H1 (cell line): Measurements from ENCODE around the gene MPDU1. TPM values are rescaled to one million over a fixed set of nuclear protein-coding genes. Genes with fewer than 3 reads are reported as not detected.

ENCODE experiments used
- polyA plus RNA-seq, 7 experiments: library from polyadenylated mRNA; depleted of rRNA in 3 of 7; stranded (reverse) in 5 of 7; unstranded in 2 of 7; fragments of >200 nt in 5 of 7; fragments of 200-250 nt in 2 of 7; gene quantifications; 1 replicate in 5 of 7; 2 replicates in 1 of 7; 4 replicates in 1 of 7; pipeline versions ENCODE4 v1.2.1 to v1.2.3, GENCODE V29; 2011 to 2013; ENCODE audit warnings: missing spikeins in 2 of 7, mixed read lengths in 2 of 7
- small RNA-seq: library from polyadenylated mRNA; stranded (forward); fragments of <200 nt; extraction: miRNeasy Mini kit (QIAGEN cat#:217004); gene quantifications from one replicate; pipeline ENCODE3, GENCODE V24; 2013; ENCODE audit not compliant: insufficient read depth
- total RNA-seq: library from RNA; stranded (reverse); fragmentation: NEBNext Ultra II Directional; extraction: Animal tissue kit (Norgen Biotek cat#: 25700); gene quantifications from 2 replicates; pipeline ENCODE4 v1.2.1, GENCODE V29; 2021

Gene MPDU1
- total and polyA plus RNA-seq, 2 of the 8 experiments (the other 6 are each of a cell fraction or from before 2014, with no cell fraction given), result 63.2 to 142 TPM

Small RNA genes lying within 50 kb of the gene (small RNA-seq; reads per million reads assigned to genes)
- gene CD68 (not detected), gene RF00019 (not detected), gene SNORA48 (not detected), gene SNORD10 (not detected)

Other genes starting within 250 kb of the MPDU1 start
- gene ACAP1, start 247.3 kb upstream of the MPDU1 start, total RNA-seq, result 45.1 and 49.2 TPM in 2 replicates
- 11.9 and 18.0 TPM in 2 replicates for gene ACAP1, start 247.3 kb upstream of the MPDU1 start, polyA plus RNA-seq (2011; rRNA removed)
- gene KCTD11, start 231.7 kb upstream of the MPDU1 start, total RNA-seq, result 8.7 and 9.2 TPM in 2 replicates
- gene KCTD11, start 231.7 kb upstream of the MPDU1 start, polyA plus RNA-seq (2011; rRNA removed), result 8.6 and 11.7 TPM in 2 replicates
- 0.38 TPM in 1 of 2 replicates, not detected in the other for gene TMEM95, start 228.7 kb upstream of the MPDU1 start, total RNA-seq
- gene TMEM95, start 228.7 kb upstream of the MPDU1 start, polyA plus RNA-seq (2011; rRNA removed), result not detected in 2 replicates
- 7.6 and 8.7 TPM in 2 replicates for gene TNK1, start 202.8 kb upstream of the MPDU1 start, total RNA-seq
- 9.5 and 13.4 TPM in 2 replicates for gene TNK1, start 202.8 kb upstream of the MPDU1 start, polyA plus RNA-seq (2011; rRNA removed)
- gene PLSCR3, start 189.3 kb upstream of the MPDU1 start, total RNA-seq, result 35.7 and 38.7 TPM in 2 replicates
- 36.1 and 69.0 TPM in 2 replicates for gene PLSCR3, start 189.3 kb upstream of the MPDU1 start, polyA plus RNA-seq (2011; rRNA removed)
- gene TMEM256, start 179.8 kb upstream of the MPDU1 start, total RNA-seq, result 97.0 and 104 TPM in 2 replicates
- 350 and 405 TPM in 2 replicates for gene TMEM256, start 179.8 kb upstream of the MPDU1 start, polyA plus RNA-seq (2011; rRNA removed)
- 62.6 and 62.8 TPM in 2 replicates for gene NLGN2, start 176.0 kb upstream of the MPDU1 start, total RNA-seq
- 21.2 and 45.6 TPM in 2 replicates for gene NLGN2, start 176.0 kb upstream of the MPDU1 start, polyA plus RNA-seq (2011; rRNA removed)
- not detected in 2 replicates for gene SPEM1, start 163.5 kb upstream of the MPDU1 start, total RNA-seq
- gene SPEM1, start 163.5 kb upstream of the MPDU1 start, polyA plus RNA-seq (2011; rRNA removed), result 0.09 TPM in 1 of 2 replicates, not detected in the other
- gene SPEM2, start 158.2 kb upstream of the MPDU1 start, total RNA-seq, result not detected in 2 replicates
- 0.03 and 0.17 TPM in 2 replicates for gene SPEM2, start 158.2 kb upstream of the MPDU1 start, polyA plus RNA-seq (2011; rRNA removed)
- gene SPEM3, start 155.0 kb upstream of the MPDU1 start, total RNA-seq, result not detected in 2 replicates
- gene SPEM3, start 155.0 kb upstream of the MPDU1 start, polyA plus RNA-seq (2011; rRNA removed), result 0.02 TPM in 1 of 2 replicates, not detected in the other
- gene TMEM102, start 148.4 kb upstream of the MPDU1 start, total RNA-seq, result 11.2 and 12.2 TPM in 2 replicates
- gene TMEM102, start 148.4 kb upstream of the MPDU1 start, polyA plus RNA-seq (2011; rRNA removed), result 10.2 and 14.9 TPM in 2 replicates
- 11.8 and 15.0 TPM in 2 replicates for gene FGF11, start 144.3 kb upstream of the MPDU1 start, total RNA-seq
- gene FGF11, start 144.3 kb upstream of the MPDU1 start, polyA plus RNA-seq (2011; rRNA removed), result 26.1 and 42.0 TPM in 2 replicates
- gene CHRNB1, start 138.8 kb upstream of the MPDU1 start, total RNA-seq, result 13.8 and 14.1 TPM in 2 replicates
- gene CHRNB1, start 138.8 kb upstream of the MPDU1 start, polyA plus RNA-seq (2011; rRNA removed), result 28.2 and 33.6 TPM in 2 replicates
- 10.1 and 11.2 TPM in 2 replicates for gene ZBTB4, start 104.2 kb upstream of the MPDU1 start, total RNA-seq
- 5.9 and 8.1 TPM in 2 replicates for gene ZBTB4, start 104.2 kb upstream of the MPDU1 start, polyA plus RNA-seq (2011; rRNA removed)
- gene SLC35G6, start 102.4 kb upstream of the MPDU1 start, total RNA-seq, result not detected in 2 replicates
- 0.05 TPM in 1 of 2 replicates, not detected in the other for gene SLC35G6, start 102.4 kb upstream of the MPDU1 start, polyA plus RNA-seq (2011; rRNA removed)
- 150 and 157 TPM in 2 replicates for gene POLR2A, start 99.5 kb upstream of the MPDU1 start, total RNA-seq
- 26.8 and 62.7 TPM in 2 replicates for gene POLR2A, start 99.5 kb upstream of the MPDU1 start, polyA plus RNA-seq (2011; rRNA removed)
- gene TNFSF12, start 34.8 kb upstream of the MPDU1 start, total RNA-seq, result 5.5 and 7.2 TPM in 2 replicates
- gene TNFSF12, start 34.8 kb upstream of the MPDU1 start, polyA plus RNA-seq (2011; rRNA removed), result 9.6 and 15.8 TPM in 2 replicates
- gene TNFSF13, start 25.1 kb upstream of the MPDU1 start, total RNA-seq, result 2.1 and 2.3 TPM in 2 replicates
- gene TNFSF13, start 25.1 kb upstream of the MPDU1 start, polyA plus RNA-seq (2011; rRNA removed), result 2.6 and 3.1 TPM in 2 replicates
- 80.3 and 86.2 TPM in 2 replicates for gene SENP3, start 21.9 kb upstream of the MPDU1 start, total RNA-seq
- gene SENP3, start 21.9 kb upstream of the MPDU1 start, polyA plus RNA-seq (2011; rRNA removed), result 87.3 and 129 TPM in 2 replicates
- gene CD68, start 4.2 kb upstream of the MPDU1 start, total RNA-seq, result 0.31 TPM in 1 of 2 replicates, not detected in the other
- gene CD68, start 4.2 kb upstream of the MPDU1 start, polyA plus RNA-seq (2011; rRNA removed), result 0.18 and 0.35 TPM in 2 replicates
- gene SOX15, start 6.2 kb downstream of the MPDU1 start, total RNA-seq, result 14.3 and 15.2 TPM in 2 replicates
- 26.8 and 39.8 TPM in 2 replicates for gene SOX15, start 6.2 kb downstream of the MPDU1 start, polyA plus RNA-seq (2011; rRNA removed)
- 26.2 and 26.8 TPM in 2 replicates for gene FXR2, start 31.0 kb downstream of the MPDU1 start, total RNA-seq
- gene FXR2, start 31.0 kb downstream of the MPDU1 start, polyA plus RNA-seq (2011; rRNA removed), result 44.0 and 63.3 TPM in 2 replicates
- 72.3 and 75.3 TPM in 2 replicates for gene SAT2, start 44.0 kb downstream of the MPDU1 start, total RNA-seq
- 36.4 and 36.5 TPM in 2 replicates for gene SAT2, start 44.0 kb downstream of the MPDU1 start, polyA plus RNA-seq (2011; rRNA removed)
- 0.69 and 1.2 TPM in 2 replicates for gene SHBG, start 46.3 kb downstream of the MPDU1 start, total RNA-seq
- gene SHBG, start 46.3 kb downstream of the MPDU1 start, polyA plus RNA-seq (2011; rRNA removed), result 1.1 and 1.3 TPM in 2 replicates
- gene ATP1B2, start 67.1 kb downstream of the MPDU1 start, total RNA-seq, result 19.8 and 21.0 TPM in 2 replicates
- gene ATP1B2, start 67.1 kb downstream of the MPDU1 start, polyA plus RNA-seq (2011; rRNA removed), result 9.1 and 12.6 TPM in 2 replicates
- 198 and 210 TPM in 2 replicates for gene TP53, start 103.6 kb downstream of the MPDU1 start, total RNA-seq
- gene TP53, start 103.6 kb downstream of the MPDU1 start, polyA plus RNA-seq (2011; rRNA removed), result 143 and 149 TPM in 2 replicates
- gene WRAP53, start 104.6 kb downstream of the MPDU1 start, total RNA-seq, result 29.3 and 30.1 TPM in 2 replicates
- 29.2 and 38.4 TPM in 2 replicates for gene WRAP53, start 104.6 kb downstream of the MPDU1 start, polyA plus RNA-seq (2011; rRNA removed)
- gene EFNB3, start 121.3 kb downstream of the MPDU1 start, total RNA-seq, result 15.0 and 16.0 TPM in 2 replicates
- gene EFNB3, start 121.3 kb downstream of the MPDU1 start, polyA plus RNA-seq (2011; rRNA removed), result 27.1 and 27.3 TPM in 2 replicates
- 0.13 and 0.21 TPM in 2 replicates for gene DNAH2, start 133.9 kb downstream of the MPDU1 start, total RNA-seq
- gene DNAH2, start 133.9 kb downstream of the MPDU1 start, polyA plus RNA-seq (2011; rRNA removed), result 0.18 and 0.25 TPM in 2 replicates